ENCODE measurements around the gene LRRC63.

The LRRC63 gene

DNA sequence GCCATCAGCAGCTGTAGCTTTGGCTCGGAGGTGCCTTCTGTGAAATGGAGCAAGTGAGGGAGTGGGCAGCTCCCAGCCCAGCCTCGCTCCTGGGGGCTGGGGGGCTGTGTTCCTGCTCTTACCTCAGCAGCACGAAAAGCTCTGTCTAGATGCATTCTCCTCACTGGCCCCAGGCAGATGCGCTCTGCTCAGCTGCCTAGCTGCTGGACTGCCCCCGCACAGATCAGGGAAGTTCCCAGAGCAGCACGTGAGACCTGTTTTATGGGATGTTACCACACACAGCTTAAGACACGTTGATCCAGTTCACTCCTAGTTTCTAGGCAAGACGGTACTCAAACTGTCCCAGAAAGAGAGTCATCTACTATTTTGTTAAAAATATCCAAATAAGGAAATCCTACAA, 43.4 kb upstream of the LRRC63 start:
- no peaks in the 10 kb centered on the region for H3K36me3 Mint-ChIP-seq (ENCODE audit: low read depth)
- H3K4me1 Mint-ChIP-seq: peaks cover 19% of the 10 kb centered on the region
- TF ChIP-seq, protein P1, sequence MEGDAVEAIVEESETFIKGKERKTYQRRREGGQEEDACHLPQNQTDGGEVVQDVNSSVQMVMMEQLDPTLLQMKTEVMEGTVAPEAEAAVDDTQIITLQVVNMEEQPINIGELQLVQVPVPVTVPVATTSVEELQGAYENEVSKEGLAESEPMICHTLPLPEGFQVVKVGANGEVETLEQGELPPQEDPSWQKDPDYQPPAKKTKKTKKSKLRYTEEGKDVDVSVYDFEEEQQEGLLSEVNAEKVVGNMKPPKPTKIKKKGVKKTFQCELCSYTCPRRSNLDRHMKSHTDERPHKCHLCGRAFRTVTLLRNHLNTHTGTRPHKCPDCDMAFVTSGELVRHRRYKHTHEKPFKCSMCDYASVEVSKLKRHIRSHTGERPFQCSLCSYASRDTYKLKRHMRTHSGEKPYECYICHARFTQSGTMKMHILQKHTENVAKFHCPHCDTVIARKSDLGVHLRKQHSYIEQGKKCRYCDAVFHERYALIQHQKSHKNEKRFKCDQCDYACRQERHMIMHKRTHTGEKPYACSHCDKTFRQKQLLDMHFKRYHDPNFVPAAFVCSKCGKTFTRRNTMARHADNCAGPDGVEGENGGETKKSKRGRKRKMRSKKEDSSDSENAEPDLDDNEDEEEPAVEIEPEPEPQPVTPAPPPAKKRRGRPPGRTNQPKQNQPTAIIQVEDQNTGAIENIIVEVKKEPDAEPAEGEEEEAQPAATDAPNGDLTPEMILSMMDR (IDR thresholded peaks at IDR 0.05; ENCODE audit: unreplicated experiment in 3 of 3): no peak
- H3K27ac Mint-ChIP-seq: peak overlapping the region in 2 of 3 experiments; percentile 50 to 77
- H3K4me3 Mint-ChIP-seq: peak overlapping the region in 2 of 3 experiments; percentile 42 to 53
- H3K9me3 Mint-ChIP-seq: no peaks in the 10 kb centered on the region
- H3K27me3 Mint-ChIP-seq (ENCODE audit: low read depth): no peaks in the 10 kb centered on the region

DNA sequence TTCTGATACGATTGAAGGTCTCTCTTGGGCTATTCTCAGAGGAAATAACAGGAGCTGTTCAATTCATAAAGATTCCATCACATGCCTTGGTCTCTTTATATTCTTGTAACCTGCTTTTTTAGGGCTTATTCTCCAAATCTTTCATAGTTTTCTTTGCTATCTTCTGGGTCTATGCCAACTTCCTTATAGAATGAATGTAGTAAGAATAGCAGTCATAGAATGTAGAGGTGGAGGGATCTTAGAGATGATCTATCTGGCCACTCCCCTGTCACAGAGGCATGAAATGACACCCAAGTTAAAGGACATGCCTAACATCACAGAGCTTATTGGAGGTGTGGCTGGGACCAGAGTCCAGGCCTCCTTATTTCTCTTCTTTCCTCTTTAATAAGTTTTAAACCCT, 42.9 kb upstream of the LRRC63 start:
- H3K36me3 Mint-ChIP-seq (ENCODE audit: low read depth): no peaks in the 10 kb centered on the region
- H3K27me3 Mint-ChIP-seq (ENCODE audit: low read depth): no peaks in the 10 kb centered on the region
- TF ChIP-seq, protein P1 (IDR thresholded peaks at IDR 0.05; ENCODE audit: unreplicated experiment in 3 of 3): no peak
- H3K9me3 Mint-ChIP-seq: no peaks in the 10 kb centered on the region
- peak overlapping the region in 2 of 3 experiments; percentile 40 to 77 for H3K27ac Mint-ChIP-seq
- H3K4me1 Mint-ChIP-seq: peaks cover 19% of the 10 kb centered on the region
- no peak overlapping the region for H3K4me3 Mint-ChIP-seq

DNA sequence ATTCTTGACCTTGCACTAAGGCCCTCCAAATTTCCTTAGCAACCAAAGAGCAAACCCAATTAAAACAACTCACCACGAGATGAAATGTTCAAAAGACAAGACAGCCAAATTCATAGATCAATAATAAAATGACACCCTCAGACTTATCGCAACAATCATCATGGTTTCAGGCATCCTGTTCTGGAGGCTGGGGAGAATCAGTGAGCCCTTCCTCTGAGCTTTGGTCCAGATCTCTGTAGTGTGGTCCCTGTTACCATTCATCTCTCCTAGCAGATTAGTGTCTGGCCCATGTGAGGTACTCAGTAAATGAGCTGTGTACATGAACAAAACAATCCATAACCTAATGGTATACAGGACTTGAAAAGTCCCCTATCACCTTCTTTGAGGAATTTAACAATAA, 42.0 kb upstream of the LRRC63 start:
- Mint-ChIP-seq H3K9me3 (no peaks in the 10 kb centered on the region), H3K27me3 (ENCODE audit: low read depth) (no peaks in the 10 kb centered on the region), H3K4me1 (peaks cover 16% of the 10 kb centered on the region)

DNA sequence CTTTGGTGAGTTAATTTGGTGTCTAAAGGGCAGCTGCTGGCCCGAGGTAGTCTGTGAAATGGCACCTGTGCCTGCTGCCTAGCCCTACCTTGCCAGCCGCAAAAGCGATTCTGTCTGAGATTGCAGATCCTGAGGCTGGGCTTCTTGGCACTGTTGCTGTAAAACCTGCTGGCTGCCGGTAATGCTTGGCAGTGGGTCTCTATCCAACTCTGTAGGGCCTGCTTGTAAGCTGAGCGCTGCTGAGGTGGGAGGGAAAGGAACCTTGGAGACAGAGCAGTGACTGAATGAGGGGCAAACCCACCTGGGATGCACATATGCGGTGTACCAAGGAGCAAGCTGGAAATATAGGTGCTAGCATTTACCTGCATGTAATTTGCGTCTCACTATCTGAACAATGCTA, 41.5 kb upstream of the LRRC63 start:
- TF ChIP-seq, protein P1 (IDR thresholded peaks at IDR 0.05; ENCODE audit: unreplicated experiment in 3 of 3): no peak
- H3K4me1 Mint-ChIP-seq: peaks cover 15% of the 10 kb centered on the region

More for the DNA sequence above, 42.0 kb upstream of the LRRC63 start:
- no peaks in the 10 kb centered on the region for H3K36me3 Mint-ChIP-seq (ENCODE audit: low read depth)
- peak overlapping the region in 2 of 3 experiments; percentile 35 to 77 for H3K27ac Mint-ChIP-seq
- TF ChIP-seq, protein P1 (IDR thresholded peaks at IDR 0.05; ENCODE audit: unreplicated experiment in 3 of 3): no peak
- H3K4me3 Mint-ChIP-seq: no peak overlapping the region

DNA sequence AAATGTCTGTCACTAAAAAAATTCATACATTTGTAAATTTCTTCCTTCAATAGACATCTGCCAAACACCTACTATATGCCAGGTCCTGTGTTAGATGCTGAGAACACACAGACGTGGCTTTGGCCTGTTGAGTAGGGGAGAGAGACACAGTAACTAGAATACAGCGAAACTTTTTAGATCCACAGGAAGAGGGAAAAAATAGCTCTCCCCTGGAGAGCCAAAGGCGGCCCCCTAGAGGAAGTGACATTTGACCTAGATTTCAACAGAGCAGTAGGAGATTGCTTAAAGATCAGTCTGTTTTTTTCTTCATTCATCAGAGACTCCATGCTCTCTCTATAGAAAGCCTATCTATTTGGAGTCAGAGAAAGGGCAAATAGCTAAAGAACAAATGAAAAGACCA, 41.0 kb upstream of the LRRC63 start:
- Mint-ChIP-seq H3K27me3 (ENCODE audit: low read depth) (no peaks in the 10 kb centered on the region), H3K4me1 (peaks cover 15% of the 10 kb centered on the region), H3K36me3 (ENCODE audit: low read depth) (no peaks in the 10 kb centered on the region), H3K9me3 (no peaks in the 10 kb centered on the region), H3K27ac (peak overlapping the region in 1 of 3 experiments; percentile 4), H3K4me3 (no peak overlapping the region)
- TF ChIP-seq, protein P1 (IDR thresholded peaks at IDR 0.05; ENCODE audit: unreplicated experiment in 3 of 3): no peak

More for the DNA sequence above, 41.5 kb upstream of the LRRC63 start:
- Mint-ChIP-seq H3K36me3 (ENCODE audit: low read depth) (no peaks in the 10 kb centered on the region), H3K27me3 (ENCODE audit: low read depth) (no peaks in the 10 kb centered on the region), H3K27ac (peak overlapping the region in 1 of 3 experiments; percentile 4), H3K9me3 (no peaks in the 10 kb centered on the region), H3K4me3 (no peak overlapping the region)

DNA sequence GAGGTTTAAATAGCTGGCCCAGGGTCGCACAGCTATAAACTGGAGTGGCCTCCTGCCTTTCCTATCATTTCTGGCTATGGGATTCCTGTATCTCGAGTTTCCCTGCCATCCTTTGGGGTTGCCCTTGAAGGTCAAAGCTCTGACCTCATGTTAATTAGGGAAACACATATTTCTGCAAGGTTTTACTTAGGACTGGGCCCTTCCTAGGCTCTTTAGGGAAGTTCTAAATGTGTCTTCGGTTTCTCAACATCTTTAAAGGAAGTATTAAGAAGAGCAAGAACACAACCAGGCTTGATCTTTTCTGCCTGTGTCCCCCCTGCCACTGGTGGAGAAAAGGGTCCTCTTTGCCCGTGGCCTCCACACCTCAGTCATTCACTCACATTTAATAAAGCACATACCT, 40.5 kb upstream of the LRRC63 start:
- no peak overlapping the region for H3K27ac Mint-ChIP-seq

More for the DNA sequence above, 40.5 kb upstream of the LRRC63 start:
- Mint-ChIP-seq H3K4me3 (no peak overlapping the region), H3K9me3 (no peaks in the 10 kb centered on the region), H3K27me3 (ENCODE audit: low read depth) (no peaks in the 10 kb centered on the region), H3K4me1 (peaks cover 13% of the 10 kb centered on the region), H3K36me3 (ENCODE audit: low read depth) (no peaks in the 10 kb centered on the region)
- TF ChIP-seq, protein P1 (IDR thresholded peaks at IDR 0.05; ENCODE audit: unreplicated experiment in 3 of 3): no peak
